HUES48 (cell line): Measurements from ENCODE around the gene RPTOR.

ENCODE experiments used
- H3K27ac ChIP-seq: one replicate; pipeline ENCODE4 v1.7.0; 2013; ENCODE audit warnings: low read depth, low read length, inconsistent platforms
- H3K27me3 ChIP-seq: 2 replicates; pipeline ENCODE4 v1.6.1; 2013; ENCODE audit warnings: mild to moderate bottlenecking, low read length; ENCODE audit not compliant: control insufficient read depth, insufficient read depth
- H3K36me3 ChIP-seq: 2 replicates; pipeline ENCODE4 v1.6.1; 2013; ENCODE audit warnings: low read length; ENCODE audit not compliant: control insufficient read depth, insufficient read depth
- H3K4me1 ChIP-seq: 2 replicates; pipeline ENCODE4 v1.6.1; 2013; ENCODE audit warnings: mild to moderate bottlenecking, low read length; ENCODE audit not compliant: control insufficient read depth, insufficient read depth
- H3K4me3 ChIP-seq: 2 replicates; pipeline ENCODE4 v1.5.1; 2013; ENCODE audit warnings: mild to moderate bottlenecking, low read depth, low read length
- H3K9ac ChIP-seq: 2 replicates; pipeline ENCODE4 v1.6.1; 2013; ENCODE audit warnings: mild to moderate bottlenecking, low read depth, low read length, moderate library complexity
- H3K9me3 ChIP-seq: 2 replicates; pipeline ENCODE4 v1.6.1; 2013; ENCODE audit warnings: low read length; ENCODE audit not compliant: control insufficient read depth, insufficient read depth

The RPTOR gene

GRCh38 chr17:80772906-80773242, 228.2 kb downstream of the RPTOR start:
- Histone ChIP-seq H3K9ac (no peak overlapping the region), H3K9me3 (no peaks in the 10 kb centered on the region), H3K36me3 (no peaks in the 10 kb centered on the region), H3K27ac (no peak overlapping the region), H3K4me1 (peaks cover 9% of the 10 kb centered on the region), H3K4me3 (no peak overlapping the region), H3K27me3 (no peaks in the 10 kb centered on the region)

- no peaks in the 10 kb centered on the region for H3K27me3 ChIP-seq
- H3K36me3 ChIP-seq = no peaks in the 10 kb centered on the region
- peaks cover 9% of the 10 kb centered on the region for H3K4me1 ChIP-seq
- H3K4me3 ChIP-seq = no peak overlapping the region
- peak overlapping the region; percentile 57 for H3K27ac ChIP-seq
- H3K9ac ChIP-seq = no peak overlapping the region
- no peaks in the 10 kb centered on the region for H3K9me3 ChIP-seq
These were observed 228.8 kb downstream of the RPTOR start for GRCh38 chr17:80773243-80773991.

GRCh38 chr17:80774146-80774545, 229.5 kb downstream of the RPTOR start:
- no peak overlapping the region for H3K27ac ChIP-seq
- peaks cover 9% of the 10 kb centered on the region for H3K4me1 ChIP-seq

GRCh38 chr17:80774643-80775281, 230.1 kb downstream of the RPTOR start:
- Histone ChIP-seq H3K4me1 (peaks cover 9% of the 10 kb centered on the region), H3K9ac (no peak overlapping the region), H3K27ac (no peak overlapping the region), H3K36me3 (no peaks in the 10 kb centered on the region), H3K4me3 (no peak overlapping the region), H3K27me3 (no peaks in the 10 kb centered on the region), H3K9me3 (no peaks in the 10 kb centered on the region)

More at GRCh38 chr17:80774146-80774545, 229.5 kb downstream of the RPTOR start:
- no peaks in the 10 kb centered on the region for H3K9me3 ChIP-seq
- H3K9ac ChIP-seq = no peak overlapping the region
- no peaks in the 10 kb centered on the region for H3K27me3 ChIP-seq
- no peaks in the 10 kb centered on the region for H3K36me3 ChIP-seq
- H3K4me3 ChIP-seq = no peak overlapping the region

- peaks cover 17% of the 10 kb centered on the region for H3K4me1 ChIP-seq
- no peaks in the 10 kb centered on the region for H3K27me3 ChIP-seq
- no peaks in the 10 kb centered on the region for H3K36me3 ChIP-seq
- no peaks in the 10 kb centered on the region for H3K9me3 ChIP-seq
- no peak overlapping the region for H3K4me3 ChIP-seq
- no peak overlapping the region for H3K27ac ChIP-seq
- no peak overlapping the region for H3K9ac ChIP-seq
These were observed 231.2 kb downstream of the RPTOR start for GRCh38 chr17:80775863-80776262.

- H3K36me3 ChIP-seq = no peaks in the 10 kb centered on the region
- H3K4me1 ChIP-seq = peaks cover 19% of the 10 kb centered on the region
- H3K27me3 ChIP-seq = no peaks in the 10 kb centered on the region
- no peaks in the 10 kb centered on the region for H3K9me3 ChIP-seq
- H3K4me3 ChIP-seq = no peak overlapping the region
- peak overlapping the region; percentile 21 for H3K27ac ChIP-seq
- H3K9ac ChIP-seq = no peak overlapping the region
These were observed 232.6 kb downstream of the RPTOR start for GRCh38 chr17:80777274-80777673.

- no peak overlapping the region for H3K27ac ChIP-seq
These were observed 234.1 kb downstream of the RPTOR start for GRCh38 chr17:80778716-80779115.

GRCh38 chr17:80779336-80779735, 234.7 kb downstream of the RPTOR start:
- Histone ChIP-seq H3K27ac (no peak overlapping the region), H3K9ac (no peak overlapping the region), H3K4me3 (no peak overlapping the region)

More at GRCh38 chr17:80778716-80779115, 234.1 kb downstream of the RPTOR start:
- Histone ChIP-seq H3K9me3 (no peaks in the 10 kb centered on the region), H3K4me3 (no peak overlapping the region), H3K9ac (no peak overlapping the region), H3K4me1 (peaks cover 22% of the 10 kb centered on the region), H3K36me3 (no peaks in the 10 kb centered on the region), H3K27me3 (no peaks in the 10 kb centered on the region)

GRCh38 chr17:80779961-80780380, 235.3 kb downstream of the RPTOR start:
- Histone ChIP-seq H3K27ac (no peak overlapping the region), H3K4me3 (no peak overlapping the region), H3K9me3 (no peaks in the 10 kb centered on the region), H3K9ac (no peak overlapping the region), H3K36me3 (no peaks in the 10 kb centered on the region), H3K27me3 (no peaks in the 10 kb centered on the region), H3K4me1 (peaks cover 22% of the 10 kb centered on the region)

More at GRCh38 chr17:80779336-80779735, 234.7 kb downstream of the RPTOR start:
- no peaks in the 10 kb centered on the region for H3K9me3 ChIP-seq
- no peaks in the 10 kb centered on the region for H3K36me3 ChIP-seq
- peaks cover 22% of the 10 kb centered on the region for H3K4me1 ChIP-seq
- H3K27me3 ChIP-seq = no peaks in the 10 kb centered on the region

GRCh38 chr17:80780381-80781198, 236.0 kb downstream of the RPTOR start:
- no peak overlapping the region for H3K27ac ChIP-seq

GRCh38 chr17:80781211-80781610, 236.6 kb downstream of the RPTOR start:
- H3K9ac ChIP-seq = no peak overlapping the region
- H3K27ac ChIP-seq = no peak overlapping the region
- no peaks in the 10 kb centered on the region for H3K36me3 ChIP-seq
- H3K4me1 ChIP-seq = peaks cover 22% of the 10 kb centered on the region
- no peak overlapping the region for H3K4me3 ChIP-seq
- H3K9me3 ChIP-seq = no peaks in the 10 kb centered on the region
- H3K27me3 ChIP-seq = no peaks in the 10 kb centered on the region

More at GRCh38 chr17:80780381-80781198, 236.0 kb downstream of the RPTOR start:
- no peaks in the 10 kb centered on the region for H3K36me3 ChIP-seq
- H3K27me3 ChIP-seq = no peaks in the 10 kb centered on the region
- no peak overlapping the region for H3K4me3 ChIP-seq
- H3K9ac ChIP-seq = no peak overlapping the region
- no peaks in the 10 kb centered on the region for H3K9me3 ChIP-seq
- H3K4me1 ChIP-seq = peaks cover 22% of the 10 kb centered on the region
